PC-3 (cell line): ENCODE results near the gene SENP7.

Experiments
- CTCF ChIP-seq: fragments of 300-600 bp; sonication (generic); conservative IDR thresholded peaks from 2 replicates; pipeline ENCODE4 v1.5.1; 2017; ENCODE audit warnings: antibody characterized with exemption, low read depth, mild to moderate bottlenecking, low read length
- EZH2 ChIP-seq: fragments of 300-600 bp; sonication (generic); IDR thresholded peaks from one replicate; pipeline ENCODE4 v1.6.1; 2017; ENCODE audit warnings: antibody characterized with exemption, mild to moderate bottlenecking, low read length; ENCODE audit not compliant: unreplicated experiment

- no peak for TF ChIP-seq EZH2
- no peak for TF ChIP-seq CTCF
Observed at GRCh38 chr3:101466465-101467309, 46.3 kb downstream of the SENP7 start.
